Mesenchymal stem cell (in vitro differentiated cells and primary cell): ENCODE results near the gene TNFSF18. TPM values are rescaled to one million over a fixed set of nuclear protein-coding genes. Genes with fewer than 3 reads are reported as not detected.

Experiments used
- DNase-seq: peaks from one replicate; pipeline ENCODE4 v3.0.0-alpha.2; 2013
- H2AFZ ChIP-seq: one replicate; pipeline ENCODE4 v1.6.1; 2013; ENCODE audit warnings: low read depth, mild to moderate bottlenecking, control low read depth, inconsistent platforms, low read length, moderate library complexity
- H2AK5ac ChIP-seq: 2 replicates; pipeline ENCODE4 v1.6.1; 2013; ENCODE audit warnings: low read length, moderate library complexity, mild to moderate bottlenecking, inconsistent platforms; ENCODE audit not compliant: severe bottlenecking
- H2BK120ac ChIP-seq: one replicate; pipeline ENCODE4 v1.6.1; 2013; ENCODE audit warnings: low read depth, mild to moderate bottlenecking, inconsistent platforms, low read length, moderate library complexity
- H2BK12ac ChIP-seq, 2 experiments: one replicate each; pipeline ENCODE4 v1.6.1; 2013; ENCODE audit warnings: inconsistent platforms in 2 of 2, low read length in 2 of 2, mild to moderate bottlenecking in 2 of 2, moderate library complexity in 2 of 2, control low read depth in 1 of 2
- H2BK15ac ChIP-seq: one replicate; pipeline ENCODE4 v1.6.1; 2013; ENCODE audit warnings: mild to moderate bottlenecking, low read depth, inconsistent platforms; ENCODE audit not compliant: poor library complexity, severe bottlenecking
- H2BK5ac ChIP-seq: 2 replicates; pipeline ENCODE4 v1.6.1; 2013; ENCODE audit warnings: low read depth, mild to moderate bottlenecking, low read length, control low read depth, inconsistent platforms; ENCODE audit not compliant: poor library complexity, severe bottlenecking
- H3K14ac ChIP-seq, 2 experiments: one replicate each; pipeline ENCODE4 v1.6.1; 2013; ENCODE audit warnings: inconsistent platforms in 2 of 2, low read length in 2 of 2, control low read depth in 1 of 2, mild to moderate bottlenecking in 1 of 2, moderate library complexity in 1 of 2
- H3K18ac ChIP-seq, 2 experiments: one replicate each; pipeline ENCODE4 v1.6.1; 2013; ENCODE audit warnings: inconsistent platforms in 2 of 2, low read length in 2 of 2, control low read depth in 1 of 2, low read depth in 1 of 2, mild to moderate bottlenecking in 1 of 2
- H3K23ac ChIP-seq, 2 experiments: one replicate each; pipeline ENCODE4 v1.6.1; 2013; ENCODE audit warnings: inconsistent platforms in 2 of 2, low read length in 2 of 2, mild to moderate bottlenecking in 2 of 2, moderate library complexity in 2 of 2, control low read depth in 1 of 2
- H3K27ac ChIP-seq: 2 replicates; pipeline ENCODE4 v1.5.1; 2013; ENCODE audit warnings: mild to moderate bottlenecking, moderate library complexity, low read length, control low read depth, inconsistent platforms; ENCODE audit not compliant: poor library complexity, severe bottlenecking
- H3K27me3 ChIP-seq, 2 experiments: 2 replicates each; pipeline versions ENCODE4 v1.6.1 to v1.7.0; 2013; ENCODE audit warnings: low read length in 2 of 2, mild to moderate bottlenecking in 2 of 2, moderate library complexity in 2 of 2, control low read depth in 1 of 2, inconsistent platforms in 1 of 2; ENCODE audit not compliant: control insufficient read depth in 1 of 2, insufficient read depth in 1 of 2
- H3K36me3 ChIP-seq, 2 experiments: 2 replicates each; pipeline versions ENCODE4 v1.6.1 to v1.7.0; 2013; ENCODE audit warnings: low read length in 2 of 2, control low read depth in 1 of 2, inconsistent platforms in 1 of 2, low read depth in 1 of 2, mild to moderate bottlenecking in 1 of 2; ENCODE audit not compliant: insufficient read depth in 2 of 2, control insufficient read depth in 1 of 2
- H3K4ac ChIP-seq, 2 experiments: one replicate each; pipeline ENCODE4 v1.6.1; 2013; ENCODE audit warnings: inconsistent platforms in 2 of 2, low read length in 2 of 2, mild to moderate bottlenecking in 2 of 2, moderate library complexity in 2 of 2, control low read depth in 1 of 2, low read depth in 1 of 2
- H3K4me1 ChIP-seq: 2 replicates; pipeline ENCODE4 v1.6.1; 2013; ENCODE audit warnings: low read depth, low read length, control low read depth; ENCODE audit not compliant: control insufficient read depth, insufficient read depth
- H3K4me2 ChIP-seq: 2 replicates; pipeline ENCODE4 v1.6.1; 2013; ENCODE audit warnings: low read length, mild to moderate bottlenecking, inconsistent platforms; ENCODE audit not compliant: poor library complexity, severe bottlenecking
- H3K4me3 ChIP-seq, 2 experiments: 2 replicates each; pipeline versions ENCODE4 v1.5.1 to v1.7.0; 2013; ENCODE audit warnings: low read length in 2 of 2, mild to moderate bottlenecking in 2 of 2, control low read depth in 1 of 2, low read depth in 1 of 2; ENCODE audit not compliant: insufficient read depth in 1 of 2
- H3K79me1 ChIP-seq: replicated peaks from 2 replicates; pipeline ENCODE4 v1.6.1; 2013; ENCODE audit warnings: mild to moderate bottlenecking, control low read depth, low read length, inconsistent platforms; ENCODE audit not compliant: poor library complexity, severe bottlenecking
- H3K9ac ChIP-seq: 2 replicates; pipeline ENCODE4 v1.7.0; 2013; ENCODE audit warnings: mild to moderate bottlenecking, low read length, moderate library complexity
- H3K9me3 ChIP-seq: 2 replicates; pipeline ENCODE4 v1.7.0; 2013; ENCODE audit warnings: mild to moderate bottlenecking, low read length; ENCODE audit not compliant: control insufficient read depth
- H4K8ac ChIP-seq: one replicate; pipeline ENCODE4 v1.6.1; 2013; ENCODE audit warnings: inconsistent platforms, mild to moderate bottlenecking, low read length, moderate library complexity
- H4K91ac ChIP-seq: one replicate; pipeline ENCODE4 v1.6.1; 2013; ENCODE audit warnings: mild to moderate bottlenecking, low read length, inconsistent platforms
- WGBS: methylation state at CpG from one replicate; pipeline ENCODE4 v1.1.7; 2013; ENCODE audit warnings: mixed read lengths; 5-methylcytosine and 5-hydroxymethylcytosine counted together
- polyA plus RNA-seq, 2 experiments: library from polyadenylated mRNA; stranded (reverse); fragments of 200-250 nt; gene quantifications; one replicate each; pipeline ENCODE4 v1.2.3, GENCODE V29; 2013

Gene TNFSF18
- polyA plus RNA-seq (2013, experiment 1 of 2) = 16.0 TPM
- 16.1 TPM for polyA plus RNA-seq (2013, experiment 2 of 2)

DNA sequence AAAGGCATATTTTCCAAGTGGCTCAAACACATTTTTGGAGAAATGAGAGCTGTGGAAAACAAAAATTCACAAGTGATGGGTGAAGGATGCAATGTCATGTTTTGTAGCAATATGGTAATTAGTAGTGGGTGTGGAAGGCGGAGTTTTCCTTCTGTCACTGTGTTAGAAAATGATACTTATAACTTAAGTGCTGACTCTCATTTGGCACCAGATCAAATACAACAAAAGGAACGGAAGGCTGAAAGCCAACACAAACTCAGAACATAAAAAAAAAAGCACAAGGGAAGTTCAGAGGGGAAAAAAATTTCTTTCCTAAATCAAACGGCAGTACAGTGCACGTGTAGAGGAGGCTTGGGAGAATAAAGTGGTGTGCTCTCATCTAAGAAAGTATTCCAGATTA lies at the start of gene TNFSF18:
TSS of gene TNFSF18 (minus strand) at position 77 of the 400 bp plus-strand sequence. CDS start at position 32, 45 bp downstream.
- H3K36me3 ChIP-seq = no peaks in the 10 kb centered on the region
- H2BK120ac ChIP-seq = no peak within 1 kb of the TSS
- H3K9ac ChIP-seq = no peak within 1 kb of the TSS
- peak within 1 kb of the TSS; percentile 29 for H3K27ac ChIP-seq
- peak within 1 kb of the TSS; percentile 88 for H4K8ac ChIP-seq
- no peak within 1 kb of the TSS for H3K23ac ChIP-seq
- no peaks in the 10 kb centered on the region for H3K9me3 ChIP-seq
- peak within 1 kb of the TSS; percentile 69 for H2AK5ac ChIP-seq
- no peak within 1 kb of the TSS for H3K4me2 ChIP-seq
- H3K4ac ChIP-seq = peak within 1 kb of the TSS in 1 of 2 experiments; percentile 80
- H2BK12ac ChIP-seq = peak within 1 kb of the TSS; percentile 93 to 98
- no peak within 1 kb of the TSS for H2BK15ac ChIP-seq
- DNase-seq = peak; percentile 61
- no peak within 1 kb of the TSS for H2BK5ac ChIP-seq
- H2AFZ ChIP-seq = no peak within 1 kb of the TSS
- no peaks in the 10 kb centered on the region for H3K27me3 ChIP-seq
- H4K91ac ChIP-seq = no peak within 1 kb of the TSS
- H3K79me1 ChIP-seq = no peaks in the 10 kb centered on the region
- H3K4me1 ChIP-seq = peaks cover 2% of the 10 kb centered on the region
- no peak within 1 kb of the TSS for H3K4me3 ChIP-seq
- H3K14ac ChIP-seq = no peak within 1 kb of the TSS
- H3K18ac ChIP-seq = peak within 1 kb of the TSS; percentile 24 to 62
- WGBS = no CpG with 5 or more reads among the region's 4 CpGs

DNA sequence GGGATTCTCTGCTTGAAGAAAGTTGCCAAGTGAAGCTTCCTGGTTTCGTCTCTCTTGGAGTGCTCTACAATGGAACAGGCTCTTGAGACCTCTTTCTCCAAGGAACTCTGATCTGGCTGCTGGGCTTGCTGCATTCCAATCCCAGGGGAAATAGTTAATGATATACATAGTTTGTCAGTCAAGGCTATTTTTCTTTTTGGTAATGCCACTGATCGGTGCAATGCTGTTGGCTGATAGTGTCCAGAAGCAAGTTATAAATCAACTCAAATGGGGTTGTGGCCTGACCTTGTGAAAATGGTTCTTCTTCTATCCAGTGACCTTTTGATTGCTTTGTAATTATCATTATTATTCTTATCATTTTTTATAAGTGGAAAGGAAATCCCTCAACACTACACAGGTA lies 48.4 kb upstream of the TNFSF18 start:
- no peak overlapping the region for H3K4me3 ChIP-seq
- H3K79me1 ChIP-seq = no peaks in the 10 kb centered on the region
- H3K9ac ChIP-seq = no peak overlapping the region
- DNase-seq = peak; percentile 21
- H3K9me3 ChIP-seq = peaks cover 9% of the 10 kb centered on the region
- no peaks in the 10 kb centered on the region for H3K27me3 ChIP-seq
- no peak overlapping the region for H3K18ac ChIP-seq
- no peak overlapping the region for H2AFZ ChIP-seq
- H3K4me2 ChIP-seq = no peak overlapping the region
- H3K36me3 ChIP-seq = peaks cover 0 to 5% of the 10 kb centered on the region in 2 experiments
- no peak overlapping the region for H2BK5ac ChIP-seq
- H2BK12ac ChIP-seq = no peak overlapping the region
- 51% methylated on average over 2 of the region's 2 CpGs for WGBS
- H2BK15ac ChIP-seq = no peak overlapping the region
- H4K8ac ChIP-seq = no peak overlapping the region
- H2BK120ac ChIP-seq = no peak overlapping the region
- H3K23ac ChIP-seq = no peak overlapping the region
- H3K4me1 ChIP-seq = no peaks in the 10 kb centered on the region
- H3K4ac ChIP-seq = no peak overlapping the region
- H4K91ac ChIP-seq = no peak overlapping the region
- H2AK5ac ChIP-seq = no peak overlapping the region
- H3K14ac ChIP-seq = no peak overlapping the region
- H3K27ac ChIP-seq = peak overlapping the region; percentile 77

GRCh38 chr1:173098117-173098516 lies 47.4 kb upstream of the TNFSF18 start:
- no peak overlapping the region for H4K8ac ChIP-seq
- H2BK120ac ChIP-seq = no peak overlapping the region
- no peaks in the 10 kb centered on the region for H3K27me3 ChIP-seq
- no peak overlapping the region for H2AFZ ChIP-seq
- no peak overlapping the region for H3K4me3 ChIP-seq
- H3K27ac ChIP-seq = no peak overlapping the region
- peak overlapping the region; percentile 77 for H2AK5ac ChIP-seq
- H2BK15ac ChIP-seq = no peak overlapping the region
- no peaks in the 10 kb centered on the region for H3K36me3 ChIP-seq
- no peaks in the 10 kb centered on the region for H3K79me1 ChIP-seq
- peaks cover 2% of the 10 kb centered on the region for H3K9me3 ChIP-seq
- H2BK12ac ChIP-seq = peak overlapping the region; percentile 21 to 63
- H3K14ac ChIP-seq = no peak overlapping the region
- no peak overlapping the region for H3K4ac ChIP-seq
- H3K18ac ChIP-seq = peak overlapping the region in 1 of 2 experiments; percentile 40
- no peaks in the 10 kb centered on the region for H3K4me1 ChIP-seq
- no peak overlapping the region for H3K4me2 ChIP-seq
- H3K9ac ChIP-seq = no peak overlapping the region
- H4K91ac ChIP-seq = no peak overlapping the region
- DNase-seq = no peak
- H2BK5ac ChIP-seq = no peak overlapping the region
- no peak overlapping the region for H3K23ac ChIP-seq

DNA sequence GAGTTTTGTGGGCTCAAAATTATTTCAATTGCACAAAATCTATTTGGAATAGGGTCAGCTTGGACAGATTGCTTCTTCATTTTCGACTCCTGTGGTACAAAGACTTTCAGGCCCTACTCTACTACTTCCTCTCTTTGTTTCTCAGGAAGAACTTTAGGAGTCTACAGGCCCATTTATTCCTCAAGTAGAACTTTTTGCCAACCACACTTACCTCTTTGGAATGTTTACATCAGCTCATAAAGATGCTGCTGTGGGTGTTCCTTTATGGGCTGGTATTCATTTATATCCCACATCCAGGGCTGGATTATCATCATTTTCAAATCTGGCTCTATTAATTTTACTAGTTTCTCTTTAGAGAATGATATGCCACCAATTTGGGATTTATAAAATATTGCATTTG lies 46.3 kb upstream of the TNFSF18 start:
- Histone ChIP-seq H2BK5ac (no peak overlapping the region), H3K4me1 (no peaks in the 10 kb centered on the region), H4K91ac (no peak overlapping the region), H3K23ac (no peak overlapping the region), H2BK15ac (no peak overlapping the region), H3K27ac (peak overlapping the region; percentile 38), H2BK120ac (no peak overlapping the region), H2AFZ (no peak overlapping the region), H3K79me1 (no peaks in the 10 kb centered on the region), H3K4me3 (no peak overlapping the region), H3K36me3 (no peaks in the 10 kb centered on the region), H2BK12ac (no peak overlapping the region), H4K8ac (no peak overlapping the region), H3K18ac (peak overlapping the region in 1 of 2 experiments; percentile 4), H3K4ac (no peak overlapping the region), H3K4me2 (no peak overlapping the region), H2AK5ac (peak overlapping the region; percentile 59), H3K9ac (no peak overlapping the region), H3K9me3 (no peaks in the 10 kb centered on the region), H3K14ac (no peak overlapping the region), H3K27me3 (no peaks in the 10 kb centered on the region)
- 80% methylated on average over 1 of the region's 1 CpG for WGBS
- no peak for DNase-seq
